HEK293T (cell line): Measurements from ENCODE around the gene TIMP4.

Experiments used
- ELF4 ChIP-seq: fragments of 450-650 bp; IDR thresholded peaks from 2 replicates; pipeline ENCODE4 v1.6.1; 2017; ENCODE audit warnings: antibody characterized with exemption
- FOXM1 ChIP-seq: fragments of 450-650 bp; IDR thresholded peaks from 2 replicates; pipeline ENCODE4 v1.6.1; 2017; ENCODE audit warnings: mild to moderate bottlenecking, borderline replicate concordance

- TF ChIP-seq FOXM1, result no peak
- TF ChIP-seq ELF4, result no peak
These were observed 19.6 kb downstream of the TIMP4 start for GRCh38 chr3:12139111-12139511.
